Suprapubic skin (tissue), 4 donors: ENCODE results near the gene TEX261.

Experiments
- EP300 ChIP-seq: sonication (generic); formaldehyde crosslinking; IDR thresholded peaks from one replicate; pipeline ENCODE4 v1.6.1; 2017; ENCODE audit warnings: antibody characterized with exemption
- POLR2A ChIP-seq, 2 donors: fragments of 450-650 bp; IDR thresholded peaks; one replicate each; pipeline ENCODE4 v1.6.1; 2017; ENCODE audit warnings: antibody characterized with exemption in 2 of 2, mild to moderate bottlenecking in 2 of 2, moderate library complexity in 2 of 2
- POLR2AphosphoS5 ChIP-seq, 3 donors: sonication (generic); formaldehyde crosslinking; IDR thresholded peaks; one replicate each; pipeline ENCODE4 v1.6.1; 2017; ENCODE audit warnings: antibody characterized with exemption in 3 of 3

DNA sequence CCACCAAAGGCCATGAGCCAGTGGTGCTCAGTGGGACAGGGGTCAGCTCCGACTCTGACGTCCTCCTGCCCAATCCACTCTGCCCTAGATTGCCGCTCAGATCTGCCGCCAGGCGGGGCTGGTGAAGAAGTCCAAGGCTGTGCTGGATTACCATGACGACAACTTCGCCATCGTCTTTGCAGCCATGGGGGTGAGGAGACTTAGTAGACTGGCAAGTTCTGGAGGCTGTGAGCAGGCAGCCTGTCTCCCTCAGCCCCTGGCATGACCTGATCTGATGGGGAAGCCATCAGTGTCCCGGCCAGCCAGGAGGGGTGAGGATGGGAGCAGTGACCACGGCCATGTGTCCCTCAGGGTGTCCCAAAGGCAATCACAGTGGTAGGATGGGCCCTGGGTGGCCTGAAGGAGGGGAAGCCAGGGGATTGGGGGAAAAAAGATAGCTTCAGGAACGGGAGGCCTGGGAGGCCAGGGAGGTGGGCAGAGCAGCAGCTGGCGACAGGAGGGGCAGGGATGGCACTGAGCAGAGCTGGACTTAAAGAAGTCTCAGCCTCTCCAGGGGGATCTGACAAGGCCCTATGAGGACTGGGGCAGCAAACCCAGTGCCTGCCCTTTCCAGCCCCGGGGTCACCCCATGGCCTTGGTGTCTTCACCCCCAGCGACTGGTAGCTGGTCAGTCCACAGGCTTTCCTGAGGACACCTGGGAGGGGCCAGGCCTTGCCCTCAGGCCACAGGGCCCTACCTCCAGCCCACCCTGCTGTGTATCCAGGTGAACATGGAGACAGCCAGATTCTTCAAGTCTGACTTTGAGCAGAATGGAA, 33.6 kb downstream of the TEX261 start:
- TF ChIP-seq POLR2A (IDR thresholded peaks at IDR 0.05) (no peak), EP300 (no peak), POLR2AphosphoS5 (IDR thresholded peaks at IDR 0.05) (no peak)
